Trophoblast cell (in vitro differentiated cells and primary cell): ENCODE measurements around the gene XRCC1.
A peak's percentile ranks its signal among the peaks of the same experiment; 100 is the strongest.

Source experiments
- DNase-seq, 2 donors: peaks; one replicate each; pipeline ENCODE4 v3.0.0-alpha.2; 2016
- H2AFZ ChIP-seq: 2 replicates; pipeline ENCODE4 v1.6.1; 2013; ENCODE audit warnings: low read length, moderate library complexity, mild to moderate bottlenecking; ENCODE audit not compliant: insufficient read depth, poor library complexity
- H2AK5ac ChIP-seq: 2 replicates; pipeline ENCODE4 v1.6.1; 2013; ENCODE audit warnings: mild to moderate bottlenecking, low read length
- H2BK120ac ChIP-seq: 2 replicates; pipeline ENCODE4 v1.6.1; 2013; ENCODE audit warnings: low read length, mild to moderate bottlenecking, moderate library complexity; ENCODE audit not compliant: insufficient read depth, poor library complexity
- H2BK12ac ChIP-seq: 2 replicates; pipeline ENCODE4 v1.6.1; 2013; ENCODE audit warnings: mild to moderate bottlenecking, low read length, moderate library complexity
- H2BK5ac ChIP-seq: 2 replicates; pipeline ENCODE4 v1.6.1; 2013; ENCODE audit warnings: low read length, low read depth, moderate library complexity, mild to moderate bottlenecking; ENCODE audit not compliant: poor library complexity
- H3K14ac ChIP-seq: 2 replicates; pipeline ENCODE4 v1.6.1; 2013; ENCODE audit warnings: mild to moderate bottlenecking, low read length
- H3K18ac ChIP-seq: 2 replicates; pipeline ENCODE4 v1.6.1; 2013; ENCODE audit warnings: mild to moderate bottlenecking, low read length
- H3K23ac ChIP-seq: 2 replicates; pipeline ENCODE4 v1.6.1; 2013; ENCODE audit warnings: low read length
- H3K27ac ChIP-seq: 2 replicates; pipeline ENCODE4 v1.5.1; 2013; ENCODE audit warnings: low read depth, mild to moderate bottlenecking, inconsistent platforms, low read length, moderate library complexity
- H3K27me3 ChIP-seq: 2 replicates; pipeline ENCODE4 v1.6.1; 2013; ENCODE audit warnings: inconsistent platforms, mild to moderate bottlenecking, low read length, moderate library complexity; ENCODE audit not compliant: insufficient read depth
- H3K36me3 ChIP-seq, 2 experiments: 1 replicate in 1 of 2; 2 replicates in 1 of 2; pipeline ENCODE4 v1.6.1; 2013; ENCODE audit warnings: low read length in 2 of 2, mild to moderate bottlenecking in 2 of 2, moderate library complexity in 1 of 2; ENCODE audit not compliant: insufficient read depth in 2 of 2, control insufficient read depth in 1 of 2
- H3K4ac ChIP-seq: 2 replicates; pipeline ENCODE4 v1.6.1; 2013; ENCODE audit warnings: low read depth, mild to moderate bottlenecking, low read length, moderate library complexity
- H3K4me1 ChIP-seq, 2 experiments: 1 replicate in 1 of 2; 2 replicates in 1 of 2; pipeline ENCODE4 v1.6.1; 2013; ENCODE audit warnings: low read length in 2 of 2, mild to moderate bottlenecking in 2 of 2, moderate library complexity in 1 of 2; ENCODE audit not compliant: insufficient read depth in 2 of 2, control insufficient read depth in 1 of 2
- H3K4me2 ChIP-seq: 2 replicates; pipeline ENCODE4 v1.6.1; 2013; ENCODE audit warnings: inconsistent platforms, mild to moderate bottlenecking, low read length, moderate library complexity
- H3K4me3 ChIP-seq: 2 replicates; pipeline ENCODE4 v1.5.1; 2013; ENCODE audit warnings: mild to moderate bottlenecking, low read depth, low read length, inconsistent platforms
- H3K79me1 ChIP-seq: one replicate; pipeline ENCODE4 v1.6.1; 2013; ENCODE audit warnings: low read length
- H3K79me2 ChIP-seq: 2 replicates; pipeline ENCODE4 v1.6.1; 2013; ENCODE audit warnings: low read length, mild to moderate bottlenecking; ENCODE audit not compliant: control insufficient read depth, insufficient read depth, poor library complexity
- H3K9ac ChIP-seq: 2 replicates; pipeline ENCODE4 v1.6.1; 2013; ENCODE audit warnings: mild to moderate bottlenecking, low read length
- H3K9me3 ChIP-seq: 2 replicates; pipeline ENCODE4 v1.6.1; 2013; ENCODE audit warnings: low read depth, mild to moderate bottlenecking, control low read depth, inconsistent platforms, low read length; ENCODE audit not compliant: insufficient read depth
- H4K12ac ChIP-seq: 2 replicates; pipeline ENCODE4 v1.6.1; 2013; ENCODE audit warnings: low read depth, mild to moderate bottlenecking, low read length, moderate library complexity
- H4K8ac ChIP-seq: 2 replicates; pipeline ENCODE4 v1.6.1; 2013; ENCODE audit warnings: low read depth, mild to moderate bottlenecking, low read length, moderate library complexity
- H4K91ac ChIP-seq: one replicate; pipeline ENCODE4 v1.6.1; 2013; ENCODE audit warnings: low read depth, mild to moderate bottlenecking, low read length, moderate library complexity
- WGBS: extraction: QIAGEN DNeasy Blood & Tissue Kit; methylation state at CpG from one replicate; pipeline ENCODE4 v1.1.7; 2013; ENCODE audit warnings: missing lambda C conversion rate; ENCODE audit not compliant: insufficient read length, insufficient coverage; ENCODE audit errors: extremely low coverage; 5-methylcytosine and 5-hydroxymethylcytosine counted together

XRCC1 gene

GRCh38 chr19:43562226-43562697, 13.1 kb downstream of the XRCC1 start:
- H3K18ac ChIP-seq: no peak overlapping the region
- no peaks in the 10 kb centered on the region for H3K9me3 ChIP-seq
- no peak overlapping the region for H3K9ac ChIP-seq
- no peaks in the 10 kb centered on the region for H3K4me1 ChIP-seq
- no peak for DNase-seq
- WGBS: no CpG with 5 or more reads among the region's 6 CpGs
- no peak overlapping the region for H3K4me2 ChIP-seq
- no peak overlapping the region for H4K12ac ChIP-seq
- no peak overlapping the region for H3K4ac ChIP-seq
- no peaks in the 10 kb centered on the region for H3K27me3 ChIP-seq
- H2AK5ac ChIP-seq: no peak overlapping the region
- H3K4me3 ChIP-seq: no peak overlapping the region
- no peak overlapping the region for H3K14ac ChIP-seq
- no peaks in the 10 kb centered on the region for H3K79me1 ChIP-seq
- peaks cover 25 to 32% of the 10 kb centered on the region in 2 experiments for H3K36me3 ChIP-seq
- H3K79me2 ChIP-seq: no peaks in the 10 kb centered on the region
- no peak overlapping the region for H2BK12ac ChIP-seq
- H4K8ac ChIP-seq: no peak overlapping the region
- H2BK120ac ChIP-seq: no peak overlapping the region
- H2BK5ac ChIP-seq: no peak overlapping the region
- H3K27ac ChIP-seq: no peak overlapping the region
- no peak overlapping the region for H2AFZ ChIP-seq
- H4K91ac ChIP-seq: no peak overlapping the region
- H3K23ac ChIP-seq: no peak overlapping the region

- Histone ChIP-seq H2BK5ac (no peak overlapping the region), H3K79me2 (no peaks in the 10 kb centered on the region), H3K4me2 (no peak overlapping the region), H3K9me3 (no peaks in the 10 kb centered on the region), H2BK120ac (no peak overlapping the region), H2AFZ (no peak overlapping the region), H3K79me1 (no peaks in the 10 kb centered on the region), H3K9ac (no peak overlapping the region), H2BK12ac (no peak overlapping the region), H3K23ac (no peak overlapping the region), H3K27ac (no peak overlapping the region), H4K12ac (no peak overlapping the region), H3K27me3 (no peaks in the 10 kb centered on the region), H2AK5ac (no peak overlapping the region), H3K18ac (no peak overlapping the region), H4K91ac (no peak overlapping the region), H3K4ac (no peak overlapping the region), H4K8ac (no peak overlapping the region), H3K4me3 (no peak overlapping the region), H3K14ac (no peak overlapping the region), H3K36me3 (peaks cover 25 to 33% of the 10 kb centered on the region in 2 experiments), H3K4me1 (no peaks in the 10 kb centered on the region)
- DNase-seq: peak; percentile 74 to 81
- no CpG with 5 or more reads among the region's 12 CpGs for WGBS
These were observed 14.0 kb downstream of the XRCC1 start for GRCh38 chr19:43561139-43561970.

GRCh38 chr19:43560687-43561086, 14.6 kb downstream of the XRCC1 start:
- no peak overlapping the region for H3K9ac ChIP-seq
- no peak overlapping the region for H2BK12ac ChIP-seq
- no peak overlapping the region for H3K4ac ChIP-seq
- H3K36me3 ChIP-seq: peaks cover 25 to 39% of the 10 kb centered on the region in 2 experiments
- H3K4me2 ChIP-seq: no peak overlapping the region
- no peak overlapping the region for H3K14ac ChIP-seq
- no peak for DNase-seq
- no peak overlapping the region for H3K4me3 ChIP-seq
- H3K27me3 ChIP-seq: no peaks in the 10 kb centered on the region
- H3K4me1 ChIP-seq: no peaks in the 10 kb centered on the region
- WGBS: no CpG with 5 or more reads among the region's 6 CpGs
- H2AFZ ChIP-seq: no peak overlapping the region
- H2BK5ac ChIP-seq: no peak overlapping the region
- H3K79me2 ChIP-seq: no peaks in the 10 kb centered on the region
- no peak overlapping the region for H2BK120ac ChIP-seq
- no peak overlapping the region for H4K8ac ChIP-seq
- H4K91ac ChIP-seq: no peak overlapping the region
- no peak overlapping the region for H2AK5ac ChIP-seq
- H3K23ac ChIP-seq: no peak overlapping the region
- no peak overlapping the region for H4K12ac ChIP-seq
- no peak overlapping the region for H3K18ac ChIP-seq
- no peak overlapping the region for H3K27ac ChIP-seq
- no peaks in the 10 kb centered on the region for H3K79me1 ChIP-seq
- no peaks in the 10 kb centered on the region for H3K9me3 ChIP-seq

GRCh38 chr19:43555185-43555770, 20.0 kb downstream of the XRCC1 start:
- no peak overlapping the region for H2AK5ac ChIP-seq
- no peaks in the 10 kb centered on the region for H3K79me2 ChIP-seq
- H3K9ac ChIP-seq: no peak overlapping the region
- no peaks in the 10 kb centered on the region for H3K27me3 ChIP-seq
- H3K18ac ChIP-seq: no peak overlapping the region
- H3K23ac ChIP-seq: no peak overlapping the region
- no peaks in the 10 kb centered on the region for H3K79me1 ChIP-seq
- H2BK120ac ChIP-seq: no peak overlapping the region
- no peak overlapping the region for H4K8ac ChIP-seq
- WGBS: no CpG with 5 or more reads among the region's 8 CpGs
- no peak overlapping the region for H2AFZ ChIP-seq
- no peak overlapping the region for H4K12ac ChIP-seq
- no peak overlapping the region for H4K91ac ChIP-seq
- H2BK12ac ChIP-seq: no peak overlapping the region
- no peak overlapping the region for H3K14ac ChIP-seq
- no peak overlapping the region for H3K4me2 ChIP-seq
- no peak overlapping the region for H3K27ac ChIP-seq
- H3K4me1 ChIP-seq: no peaks in the 10 kb centered on the region
- peak; percentile 54 to 73 for DNase-seq
- no peak overlapping the region for H2BK5ac ChIP-seq
- no peak overlapping the region for H3K4me3 ChIP-seq
- H3K9me3 ChIP-seq: no peaks in the 10 kb centered on the region
- H3K36me3 ChIP-seq: peaks cover 46 to 51% of the 10 kb centered on the region in 2 experiments
- no peak overlapping the region for H3K4ac ChIP-seq
